GM18867 (cell line): ENCODE results near the gene SPIN1.
A peak's percentile ranks its signal among the peaks of the same experiment; 100 is the strongest.

Source experiments
- ATAC-seq: cut with Tn5 transposase; IDR thresholded peaks from one replicate; pipeline ENCODE4 v1.9.1; 2021; ENCODE audit warnings: mild to moderate bottlenecking, moderate library complexity; ENCODE audit not compliant: unreplicated experiment

The SPIN1 gene

DNA sequence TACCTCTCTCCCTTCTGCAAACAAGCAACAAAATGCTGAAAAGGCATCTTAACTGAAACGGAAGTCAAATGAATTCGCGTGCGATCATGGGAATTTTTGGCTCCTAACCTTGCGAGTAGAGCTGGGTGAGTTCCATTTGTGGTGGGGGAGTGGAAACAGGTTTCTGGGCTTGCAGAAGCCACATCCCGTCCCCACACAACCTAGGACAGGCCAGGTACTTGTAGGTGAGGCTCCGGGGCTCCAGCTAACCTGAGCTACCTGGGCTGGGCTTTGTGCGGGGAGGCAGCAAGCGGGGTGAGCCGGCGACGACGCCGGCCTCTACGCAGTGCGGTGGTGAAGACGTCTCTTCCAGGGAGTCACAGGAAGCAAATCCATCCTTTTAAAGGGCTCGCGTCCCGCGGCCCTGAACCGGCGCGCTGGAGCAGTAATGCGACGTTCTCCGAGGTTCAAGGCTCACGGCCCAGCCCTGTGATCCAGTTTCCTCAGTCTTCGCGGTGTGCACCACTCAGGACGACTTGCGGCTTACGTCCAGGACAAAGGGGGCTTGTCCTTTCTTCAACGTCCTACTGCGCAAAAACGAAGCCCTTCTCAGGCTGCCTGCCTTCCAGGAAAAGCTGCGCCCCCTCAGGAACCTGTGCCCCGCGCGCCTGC lies 567 bp upstream of the SPIN1 start:
- ATAC-seq, result peak; percentile 11

DNA sequence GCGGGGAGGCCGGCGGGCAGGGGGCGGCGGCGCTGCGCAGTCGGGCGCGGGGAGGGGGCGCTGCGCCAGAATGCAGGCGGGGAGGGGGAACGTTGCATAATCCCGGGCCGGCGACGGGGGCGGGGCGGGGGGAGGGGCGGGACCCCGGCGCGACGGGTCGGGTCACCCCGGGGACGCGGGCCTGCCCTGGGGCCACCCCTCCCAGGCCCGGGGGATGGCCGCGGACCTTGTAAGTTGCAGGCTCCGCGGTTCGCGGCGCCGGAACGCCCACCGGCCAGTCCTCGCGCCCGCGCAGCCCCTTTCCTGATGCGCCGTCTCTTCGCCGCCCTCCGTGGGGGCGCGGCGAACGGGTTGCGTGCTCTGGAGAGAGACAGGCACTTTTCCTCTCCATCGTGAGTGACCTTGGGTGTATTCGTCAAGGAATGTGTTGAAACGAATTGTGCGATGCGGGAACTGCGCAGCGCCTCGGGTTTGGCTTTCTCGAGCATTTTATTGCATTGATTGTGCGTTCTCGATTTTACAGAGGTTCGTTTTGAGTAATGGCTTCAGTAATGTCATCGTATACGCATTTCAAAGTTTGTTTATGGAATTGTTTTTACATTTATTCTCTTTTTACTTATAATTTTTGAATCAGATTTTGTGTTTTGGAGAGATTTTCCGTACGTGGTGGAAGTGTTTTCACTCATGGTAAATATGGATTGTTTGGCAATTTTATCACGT lies 802 bp downstream of the SPIN1 start:
- peak; percentile 19 for ATAC-seq

DNA sequence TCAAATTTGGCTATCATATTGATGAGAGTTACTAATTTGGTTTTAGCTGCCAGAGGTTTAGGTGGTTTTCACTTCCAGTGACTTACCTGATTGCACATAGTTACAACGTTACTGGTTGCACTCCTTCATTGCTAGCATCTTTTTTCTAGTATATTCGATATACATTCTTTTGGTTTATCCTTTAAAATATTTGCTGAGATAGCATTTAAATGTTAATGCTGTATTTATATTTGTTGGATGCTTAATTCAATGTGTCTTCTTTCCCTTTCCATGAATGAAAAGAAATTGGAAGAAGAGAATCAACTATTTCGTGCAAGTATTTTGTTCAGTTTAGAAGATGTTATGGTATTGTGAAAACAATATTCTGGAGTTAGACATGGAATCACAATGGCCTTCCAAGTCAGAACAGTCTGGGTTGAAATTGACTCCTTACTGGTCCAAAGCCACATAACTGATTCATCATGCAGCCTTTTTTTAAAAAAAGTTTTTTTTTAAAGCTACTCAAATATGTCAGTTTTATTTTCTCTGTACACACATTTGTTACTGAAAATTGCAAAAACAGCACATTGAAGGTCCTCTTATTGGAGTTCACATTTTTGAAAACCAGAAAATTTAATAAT lies 2.2 kb downstream of the SPIN1 start:
- no peak for ATAC-seq

DNA sequence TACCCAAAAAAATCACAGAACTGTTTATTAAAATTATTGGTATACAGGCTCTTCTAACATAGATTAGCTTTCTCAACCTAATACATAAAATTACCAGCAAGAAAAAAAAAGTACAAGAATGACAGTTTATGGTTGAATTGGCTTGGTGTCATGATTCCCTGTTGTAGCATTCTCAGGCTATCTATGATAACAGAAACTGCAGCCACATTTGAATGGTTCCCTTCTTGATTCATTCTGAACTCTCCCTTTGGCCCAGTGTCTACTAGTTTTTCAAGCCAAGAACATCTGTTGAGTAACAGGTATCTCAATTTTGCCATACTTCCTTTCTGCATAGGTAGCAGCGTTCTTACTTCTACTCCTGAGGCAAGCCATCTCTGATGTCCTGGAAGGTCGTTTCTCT lies 3.0 kb downstream of the SPIN1 start:
- ATAC-seq, result no peak

DNA sequence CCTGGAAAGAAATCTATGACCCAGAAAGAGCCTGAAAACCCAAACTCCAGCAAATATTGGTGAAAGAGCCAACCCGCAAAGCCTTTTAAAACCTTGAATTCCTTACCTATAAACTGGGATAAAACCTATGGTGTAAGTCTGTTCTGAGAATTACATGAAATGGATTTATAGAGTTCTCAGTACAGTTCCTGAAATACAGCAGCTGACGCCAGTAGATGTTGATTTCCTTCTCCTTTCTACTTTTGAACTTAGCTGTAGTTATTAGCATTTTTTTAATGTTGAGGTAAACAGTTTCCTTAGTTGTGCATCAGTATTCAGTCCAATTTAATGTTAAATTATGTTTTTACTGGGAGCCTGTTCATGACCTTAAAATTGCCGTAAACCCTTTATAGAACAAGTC lies 3.7 kb downstream of the SPIN1 start:
- no peak for ATAC-seq

DNA sequence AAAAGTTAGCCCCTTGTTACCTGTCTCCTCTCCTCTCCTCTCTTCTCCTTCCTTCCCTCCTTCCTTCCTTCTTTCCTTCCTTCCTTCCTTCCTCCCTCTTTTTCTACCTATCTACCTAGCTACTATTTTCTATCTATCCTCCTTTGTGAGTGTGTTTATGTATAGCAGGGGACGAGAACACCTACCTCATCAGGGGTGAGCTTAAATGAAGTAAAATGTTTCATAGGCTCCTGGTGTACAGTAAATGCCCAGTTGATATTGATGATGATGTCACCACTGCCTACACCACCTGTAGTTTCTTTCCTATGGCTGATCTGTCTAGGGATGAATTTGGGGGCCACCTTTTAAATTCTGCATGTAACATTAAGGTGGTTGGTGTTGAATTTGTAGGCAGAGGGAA lies 4.3 kb downstream of the SPIN1 start:
- no peak for ATAC-seq

DNA sequence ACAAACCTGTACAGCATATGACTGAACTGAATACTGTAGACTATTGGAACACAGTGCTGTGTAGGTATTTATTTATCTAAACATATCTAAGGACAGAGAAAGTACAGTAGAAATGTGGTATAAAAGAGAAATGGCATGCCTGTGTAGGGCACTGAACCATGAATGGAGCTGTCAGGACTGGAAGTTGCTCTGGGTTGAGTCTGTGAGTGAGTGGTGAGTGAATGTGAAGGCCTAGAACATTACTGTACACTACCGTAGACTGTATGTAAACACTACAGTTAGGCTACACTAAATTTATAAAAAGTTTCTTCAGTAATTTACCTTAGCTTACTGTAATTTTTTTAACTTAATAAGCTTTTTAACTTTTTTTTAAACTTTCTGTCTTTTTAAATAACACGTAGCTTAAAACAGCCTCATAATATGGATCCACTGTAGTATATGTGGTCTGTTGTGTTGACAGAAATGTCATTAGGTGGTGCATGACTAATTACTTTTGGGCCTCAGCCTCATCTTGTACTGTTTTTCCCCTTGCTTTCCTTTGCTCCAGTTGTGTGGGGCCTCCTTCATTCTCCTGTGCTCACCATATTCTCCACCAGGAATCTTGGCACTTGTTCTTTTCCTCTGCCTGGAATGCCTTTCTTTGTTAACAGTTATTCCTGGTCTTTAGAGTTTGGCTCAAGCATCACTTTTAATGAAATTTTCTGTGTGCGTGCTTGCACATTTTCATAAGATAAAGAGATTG lies 8.8 kb downstream of the SPIN1 start:
- no peak for ATAC-seq

DNA sequence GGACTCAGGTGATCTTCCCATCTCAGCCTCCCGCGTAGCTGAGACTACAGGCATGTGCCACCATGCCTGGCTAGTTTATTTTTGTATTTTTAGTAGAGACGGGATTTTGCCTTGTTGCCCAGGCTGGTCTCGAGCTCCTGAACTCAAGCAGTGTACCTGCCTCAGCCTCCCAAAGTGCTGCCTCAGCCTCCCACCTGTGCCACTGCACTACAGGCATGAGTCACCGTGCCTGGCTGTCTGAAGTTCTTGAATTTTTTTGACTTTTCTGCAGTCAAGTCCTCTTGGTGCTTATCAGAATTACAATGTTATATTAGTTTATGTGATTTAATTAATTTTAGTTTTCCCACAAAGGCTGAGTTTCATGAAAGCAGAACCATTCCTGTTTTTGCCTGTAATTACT lies 9.8 kb downstream of the SPIN1 start:
- ATAC-seq, result no peak

DNA sequence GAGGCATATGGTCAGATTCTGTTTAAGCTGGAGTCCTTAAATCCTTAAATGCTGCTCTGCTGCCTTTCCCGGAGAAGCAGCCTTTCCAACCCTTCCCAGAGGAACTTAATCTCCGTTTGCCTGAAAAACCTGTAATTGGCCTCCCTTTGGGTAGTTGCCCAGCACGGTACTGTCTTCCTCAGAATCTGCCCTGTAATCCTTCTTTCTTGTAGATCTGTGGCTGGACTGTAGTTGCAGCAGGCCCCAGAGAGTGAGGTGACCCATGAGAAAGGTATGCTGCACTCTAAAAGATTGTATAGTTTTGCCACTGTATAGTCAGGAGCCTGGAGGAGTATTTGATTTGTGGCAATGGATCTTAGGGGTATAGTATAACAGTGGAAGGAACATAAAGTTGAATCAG lies 11.7 kb downstream of the SPIN1 start:
- ATAC-seq, result no peak

DNA sequence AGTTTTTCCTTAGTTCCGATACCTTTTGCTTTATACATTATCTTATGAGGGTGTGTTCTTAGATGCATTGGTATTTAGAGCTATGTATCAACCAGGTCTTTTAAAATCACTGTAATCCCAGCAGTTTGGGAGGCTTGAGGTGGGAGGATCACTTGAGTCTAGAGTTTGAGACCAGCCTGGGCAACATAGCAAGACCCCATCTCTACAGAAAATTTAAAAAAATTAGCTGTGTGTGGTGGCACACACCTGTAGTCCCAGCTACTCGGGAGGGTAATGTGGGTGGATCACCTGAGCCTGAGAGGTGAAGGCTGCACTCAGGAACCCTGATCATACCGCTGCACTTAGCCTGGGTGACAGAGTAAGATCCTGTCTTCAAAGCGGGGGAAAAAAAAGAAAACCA lies 15.1 kb downstream of the SPIN1 start:
- ATAC-seq, result no peak

DNA sequence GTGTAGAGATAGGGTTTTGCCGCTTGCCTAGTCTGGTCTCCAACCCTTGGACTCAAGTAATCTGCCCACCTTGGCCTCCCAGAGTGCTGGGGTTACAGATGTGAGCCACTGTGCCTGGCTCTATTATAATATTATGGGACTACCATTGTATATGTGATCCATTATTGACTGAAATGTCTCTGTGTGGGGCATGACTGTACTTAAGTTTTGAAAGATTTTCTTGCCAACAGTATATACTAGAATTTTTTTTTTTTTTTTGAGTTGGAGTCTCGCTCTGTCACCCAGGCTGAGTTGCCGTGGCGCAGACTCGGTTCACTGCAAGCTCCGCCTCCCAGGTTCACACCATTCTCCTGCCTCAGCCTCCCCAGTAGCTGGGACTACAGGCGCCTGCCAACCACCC lies 17.8 kb downstream of the SPIN1 start:
- ATAC-seq, result no peak

DNA sequence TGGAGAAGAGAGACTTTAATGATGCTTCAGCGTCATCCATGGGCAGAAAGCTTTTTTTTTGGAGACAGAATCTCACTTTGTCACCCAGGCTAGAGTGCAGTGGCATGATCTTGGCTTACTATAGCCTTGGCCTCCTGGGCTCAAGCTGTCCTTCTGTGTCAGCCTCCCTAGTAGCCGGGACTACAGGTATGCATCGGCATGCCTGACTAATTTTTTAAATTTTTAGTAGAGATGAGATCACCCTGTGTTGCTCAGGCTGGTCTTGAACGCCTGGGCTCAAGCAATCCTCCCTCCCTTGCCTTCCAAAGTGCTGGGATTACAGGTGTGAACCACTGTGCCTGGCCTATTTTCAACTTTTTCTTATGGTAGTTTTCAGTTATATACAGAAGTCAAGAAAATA lies 23.2 kb downstream of the SPIN1 start:
- ATAC-seq, result no peak

DNA sequence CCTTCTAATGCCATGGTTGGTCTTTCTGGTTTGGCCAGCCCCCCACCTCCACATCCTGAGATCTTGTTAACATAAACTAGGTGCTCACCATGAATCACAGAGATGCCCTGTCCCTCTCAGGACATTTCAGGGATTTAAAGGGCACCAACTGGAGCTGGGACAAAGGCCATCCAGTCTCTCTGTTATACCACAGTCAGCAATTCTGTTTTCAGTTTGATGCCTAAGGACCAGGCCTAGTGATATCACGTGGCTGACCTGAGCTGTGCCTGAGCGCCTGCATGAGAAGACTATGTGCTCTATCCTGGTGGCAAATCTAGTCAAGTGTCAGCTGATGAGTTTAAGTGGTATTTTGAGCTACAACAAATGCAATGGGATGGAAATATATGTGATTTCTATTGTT lies 26.1 kb downstream of the SPIN1 start:
- no peak for ATAC-seq

DNA sequence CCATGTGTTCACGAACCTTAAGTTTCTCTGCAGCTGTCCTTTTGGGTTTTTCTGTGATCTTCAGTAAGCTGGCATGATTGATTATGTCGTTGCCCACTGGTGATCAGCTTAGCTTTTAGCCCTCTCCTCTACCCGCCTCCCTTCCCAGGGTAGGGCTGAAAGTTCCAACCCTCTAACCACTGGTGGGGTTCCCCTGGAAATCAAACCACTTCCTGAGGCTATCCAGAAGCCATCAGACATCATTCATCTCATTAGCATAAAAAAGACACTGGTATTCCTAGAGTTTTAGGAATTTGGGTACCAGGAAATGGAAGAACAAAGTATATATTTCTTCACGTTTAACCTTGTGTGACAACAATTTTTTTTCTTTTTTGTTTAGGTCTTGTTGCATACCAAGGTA lies 29.8 kb downstream of the SPIN1 start:
- no peak for ATAC-seq

DNA sequence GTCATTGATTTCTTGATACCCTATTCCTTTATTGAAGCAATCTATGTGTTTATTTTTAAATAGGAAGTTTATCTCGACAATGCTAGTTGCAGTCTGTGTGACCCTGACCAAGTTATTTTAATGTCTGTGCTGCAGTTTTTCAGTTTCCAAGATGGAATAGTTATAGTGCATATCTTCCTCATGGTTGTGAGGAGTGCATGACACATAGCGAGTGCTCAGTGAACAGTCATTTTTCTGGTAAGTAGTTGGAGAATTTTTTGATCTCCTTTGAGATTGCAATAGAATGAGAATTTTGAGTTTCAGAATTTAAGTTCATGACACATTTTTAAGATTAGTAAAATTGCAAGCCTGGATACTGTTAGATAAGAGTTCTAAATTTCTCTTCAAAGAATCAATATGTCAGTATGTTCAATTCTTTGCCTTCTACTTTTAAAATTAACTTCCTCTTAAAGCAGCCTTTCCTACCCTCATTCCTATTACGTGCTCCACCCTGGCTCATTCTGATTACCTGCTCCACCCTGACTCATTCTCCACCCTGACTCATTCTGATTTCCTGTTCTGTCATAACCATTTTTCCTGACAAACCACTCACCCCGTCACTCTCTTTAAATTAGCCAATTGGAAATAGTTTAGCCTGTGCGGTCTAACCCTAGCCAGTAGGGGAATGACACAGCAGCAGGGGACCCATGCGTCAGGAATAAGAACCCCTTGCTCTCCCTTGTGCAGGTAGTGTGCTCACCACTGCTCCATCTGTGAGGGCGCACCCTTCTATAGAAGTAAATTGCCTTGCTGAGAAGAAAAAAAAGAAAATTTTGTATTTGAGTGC lies 30.7 kb downstream of the SPIN1 start:
- no peak for ATAC-seq

DNA sequence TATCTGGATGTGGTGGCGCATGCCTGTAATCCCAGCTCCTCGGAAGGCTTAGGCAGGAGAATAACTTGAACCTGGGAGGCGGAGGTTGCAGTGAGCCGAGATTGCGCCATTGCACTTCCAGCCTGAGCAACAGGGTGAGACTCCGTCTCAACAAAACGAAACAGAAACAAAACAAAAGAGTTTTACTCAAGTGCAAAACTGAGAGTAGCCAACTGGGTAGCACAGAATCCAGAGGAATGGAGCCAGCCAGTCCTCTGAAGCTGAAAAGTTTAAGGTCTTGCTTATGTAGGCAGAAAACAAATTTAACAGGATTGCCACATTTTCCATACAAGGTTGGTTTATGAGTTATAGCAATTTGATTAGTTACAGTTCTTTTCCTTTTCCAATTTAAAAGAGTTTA lies 32.0 kb downstream of the SPIN1 start:
- no peak for ATAC-seq

DNA sequence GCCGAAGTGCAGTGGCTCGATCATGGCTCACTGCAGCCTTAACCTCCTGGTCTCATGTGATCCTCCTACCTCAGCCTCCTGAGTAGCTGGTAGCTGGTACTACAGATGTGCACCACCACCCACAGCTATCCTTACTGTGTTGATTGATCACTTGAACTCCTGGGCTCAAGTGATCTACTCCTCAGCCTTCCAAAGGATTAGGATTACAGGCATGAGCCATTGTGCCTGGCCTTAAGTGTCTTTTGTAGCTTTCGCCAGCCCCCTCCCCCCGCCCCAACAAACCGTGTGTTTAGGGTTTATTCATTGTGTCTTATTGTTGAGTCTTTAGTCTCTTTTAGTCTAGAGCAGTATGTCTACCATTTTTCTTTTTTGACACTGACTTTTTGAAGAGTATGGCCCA lies 33.1 kb downstream of the SPIN1 start:
- no peak for ATAC-seq

DNA sequence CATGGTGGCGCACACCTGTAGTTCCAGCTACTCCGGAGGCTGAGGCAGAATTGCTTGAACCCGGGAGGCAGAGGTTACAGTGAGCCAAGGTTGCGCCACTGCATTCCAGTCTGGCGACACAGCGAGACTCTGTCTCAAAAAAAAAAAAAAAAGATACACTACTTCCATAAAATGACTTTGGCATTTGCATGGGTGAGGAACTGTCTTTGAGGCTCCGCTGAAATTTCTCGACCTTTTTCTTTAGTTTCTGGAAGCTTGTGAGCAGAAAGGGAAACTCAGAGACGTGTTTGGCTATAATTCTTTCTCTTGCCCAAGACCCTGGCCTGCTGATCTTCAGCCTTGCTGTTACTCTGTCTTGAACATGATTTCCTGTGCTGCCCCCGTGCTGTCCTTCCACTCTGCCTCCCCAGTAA lies 37.3 kb downstream of the SPIN1 start:
- ATAC-seq, result no peak

DNA sequence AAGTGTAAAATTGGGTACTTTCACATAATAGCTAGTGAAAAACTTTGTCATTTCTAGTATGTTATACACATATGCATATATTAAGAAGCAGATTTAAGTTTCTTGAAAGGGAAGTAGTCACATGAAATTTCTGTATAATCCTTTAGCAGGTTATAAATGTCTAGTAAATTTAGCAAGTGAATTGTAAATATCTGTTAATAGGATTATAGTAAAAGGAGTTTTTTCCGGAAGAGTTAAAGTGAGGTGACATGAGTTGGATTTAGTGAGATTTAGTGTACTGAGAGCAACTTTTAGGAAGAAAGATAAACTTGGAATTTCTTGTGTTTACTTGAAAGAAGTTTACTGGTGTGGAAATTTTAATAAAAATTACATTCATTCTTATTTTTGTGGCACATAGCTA lies 38.4 kb downstream of the SPIN1 start:
- no peak for ATAC-seq

DNA sequence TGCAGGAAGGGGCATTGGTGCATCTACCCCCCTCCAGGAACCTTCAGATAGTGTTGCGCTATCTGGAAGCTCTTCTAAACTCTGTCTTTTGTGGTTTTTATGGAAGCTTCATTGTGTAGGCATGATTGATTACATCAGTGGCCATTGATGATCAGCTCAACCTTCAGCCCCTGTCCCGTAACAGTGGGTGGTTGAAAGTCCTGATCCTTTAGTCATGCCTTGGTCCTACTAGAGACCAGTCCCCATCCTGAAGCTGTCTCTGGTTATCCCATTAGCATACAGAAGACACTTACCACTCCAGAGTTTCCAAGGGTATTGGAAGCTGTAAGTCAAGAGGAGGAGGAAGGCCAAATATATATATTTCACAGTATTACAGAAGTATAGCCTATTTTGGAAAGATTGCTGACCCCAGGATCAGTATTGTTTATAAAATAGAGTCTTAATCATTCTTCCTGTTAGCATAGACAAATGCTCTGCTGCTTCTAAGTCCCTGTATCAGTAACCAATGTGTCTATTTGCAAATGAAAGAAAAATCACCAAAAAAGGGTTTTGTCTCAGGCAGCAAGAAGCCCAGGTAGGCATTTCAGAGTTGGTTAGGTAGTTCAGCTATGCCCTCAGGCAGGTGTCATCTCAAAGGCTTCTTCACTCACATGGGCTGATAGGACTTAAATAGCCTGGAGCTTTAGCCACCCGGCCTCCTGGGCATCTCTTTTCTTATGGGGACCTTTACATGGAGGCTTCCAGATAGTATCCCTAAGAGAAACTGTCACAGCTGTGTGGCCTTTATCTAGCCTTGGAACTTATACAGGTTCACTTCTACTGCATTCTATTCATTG lies 41.6 kb downstream of the SPIN1 start:
- ATAC-seq, result no peak
